ENCODE data around the gene TTC21A. TPM values are rescaled to one million over a fixed set of nuclear protein-coding genes. Genes with fewer than 3 reads are reported as not detected.

Gene TTC21A
- total RNA-seq, 1 experiment from 2014 or later, result 9.5 TPM

- Histone ChIP-seq H3K4me3 (no peak overlapping the region), H3K4me1 (replicated peaks; ENCODE audit: insufficient read depth) (no peaks in the 10 kb centered on the region), H3K9me3 (ENCODE audit: insufficient read depth, low read depth) (no peaks in the 10 kb centered on the region), H3K9me2 (ENCODE audit: insufficient read depth) (no peaks in the 10 kb centered on the region), H2AFZ (no peak overlapping the region), H3K27ac (no peak overlapping the region), H3K79me2 (ENCODE audit: low read depth) (no peaks in the 10 kb centered on the region), H3K4me2 (no peak overlapping the region), H3K36me3 (ENCODE audit: low read depth) (no peaks in the 10 kb centered on the region; the same call in 1 of the 2 replicates), H3K27me3 (ENCODE audit: insufficient read depth, low read depth) (no peaks in the 10 kb centered on the region), H4K20me1 (ENCODE audit: insufficient read depth) (no peaks in the 10 kb centered on the region; the same call in 1 of the 2 replicates), H3F3A (ENCODE audit: insufficient read depth, low read depth) (no peaks in the 10 kb centered on the region)
- intact Hi-C loops (cut with micrococcal nuclease; ENCODE audit: unreplicated experiment), result no loop called here
- no peak for TF ChIP-seq EZH2 (IDR thresholded peaks at IDR 0.05; ENCODE audit: low read depth)
- no peak for TF ChIP-seq CTCF (conservative IDR thresholded peaks at IDR 0.05)
- no TSS peak for BruUV-seq (replicated peaks)
- no peak for DNase-seq
- ChIA-PET POLR2A (ENCODE audit: unreplicated experiment) (no interaction called here), CTCF (interaction anchor here (0.6 kb wide), 1 partner anchor 61 kb away, joined by 5 read pairs; no protein-coding TSS in a partner anchor)
Measured at GRCh38 chr3:39086144-39086543, 21.3 kb upstream of the TTC21A start.

GRCh38 chr3:39088456-39088855 is 19.0 kb upstream of the TTC21A start:
- no peaks in the 10 kb centered on the region for H3K79me2 ChIP-seq (ENCODE audit: low read depth)
- ChIA-PET POLR2A (ENCODE audit: unreplicated experiment) (no interaction called here), CTCF (no interaction called here)
- H3K9me3 ChIP-seq (ENCODE audit: insufficient read depth, low read depth), result no peaks in the 10 kb centered on the region
- H3K4me3 ChIP-seq, result no peak overlapping the region
- no peaks in the 10 kb centered on the region for H3K4me1 ChIP-seq (replicated peaks; ENCODE audit: insufficient read depth)
- H3F3A ChIP-seq (ENCODE audit: insufficient read depth, low read depth), result no peaks in the 10 kb centered on the region
- no peaks in the 10 kb centered on the region; the same call in 1 of the 2 replicates for H4K20me1 ChIP-seq (ENCODE audit: insufficient read depth)
- BruUV-seq (replicated peaks), result no TSS peak
- no peak overlapping the region for H3K4me2 ChIP-seq
- no peaks in the 10 kb centered on the region for H3K27me3 ChIP-seq (ENCODE audit: insufficient read depth, low read depth)
- H2AFZ ChIP-seq, result no peak overlapping the region
- TF ChIP-seq CTCF (conservative IDR thresholded peaks at IDR 0.05) (no peak), EZH2 (IDR thresholded peaks at IDR 0.05; ENCODE audit: low read depth) (no peak)
- H3K9me2 ChIP-seq (ENCODE audit: insufficient read depth), result no peaks in the 10 kb centered on the region
- intact Hi-C loops (cut with micrococcal nuclease; ENCODE audit: unreplicated experiment), result no loop called here
- H3K36me3 ChIP-seq (ENCODE audit: low read depth), result no peaks in the 10 kb centered on the region; the same call in 1 of the 2 replicates
- H3K27ac ChIP-seq, result no peak overlapping the region
- no peak for DNase-seq

- Histone ChIP-seq H3K4me3 (no peak overlapping the region), H3K36me3 (ENCODE audit: low read depth) (no peaks in the 10 kb centered on the region; the same call in 1 of the 2 replicates), H2AFZ (no peak overlapping the region), H3K79me2 (ENCODE audit: low read depth) (no peaks in the 10 kb centered on the region), H3F3A (ENCODE audit: insufficient read depth, low read depth) (no peaks in the 10 kb centered on the region), H3K27ac (no peak overlapping the region), H3K4me2 (no peak overlapping the region), H3K9me2 (ENCODE audit: insufficient read depth) (no peaks in the 10 kb centered on the region), H3K27me3 (ENCODE audit: insufficient read depth, low read depth) (no peaks in the 10 kb centered on the region), H3K9me3 (ENCODE audit: insufficient read depth, low read depth) (no peaks in the 10 kb centered on the region), H4K20me1 (ENCODE audit: insufficient read depth) (no peaks in the 10 kb centered on the region; the same call in 1 of the 2 replicates), H3K4me1 (replicated peaks; ENCODE audit: insufficient read depth) (no peaks in the 10 kb centered on the region)
- DNase-seq, result no peak
- intact Hi-C loops (cut with micrococcal nuclease; ENCODE audit: unreplicated experiment), result no loop called here
- ChIA-PET CTCF (no interaction called here), POLR2A (ENCODE audit: unreplicated experiment) (interaction anchor here (0.6 kb wide), 1 partner anchor 596 kb away, joined by 4 read pairs; no protein-coding TSS in a partner anchor)
- no peak for TF ChIP-seq CTCF (conservative IDR thresholded peaks at IDR 0.05)
- no peak for TF ChIP-seq EZH2 (IDR thresholded peaks at IDR 0.05; ENCODE audit: low read depth)
- no TSS peak for BruUV-seq (replicated peaks)
Measured at GRCh38 chr3:39088889-39089288, 18.6 kb upstream of the TTC21A start.

All from PC-9 (cell line).